Measurements from ENCODE around the gene LAD1.

GRCh38 chr1:201399018-201399351 lies at the start of gene LAD1:
- TF ChIP-seq POLR2AphosphoS5 (IDR thresholded peaks at IDR 0.05; ENCODE audit: low read depth, low read length) (no peak), CTCF (IDR thresholded peaks at IDR 0.05) (no peak), EZH2phosphoT487 (IDR thresholded peaks at IDR 0.05; ENCODE audit: borderline replicate concordance, low read depth) (no peak), GABPA (IDR thresholded peaks at IDR 0.05; ENCODE audit: low read depth) (no peak), CHD2 (IDR thresholded peaks at IDR 0.05; ENCODE audit: low read length, partially characterized antibody) (no peak), TAF1 (IDR thresholded peaks at IDR 0.05; ENCODE audit: borderline replicate concordance, low read depth, low read length) (no peak), RAD21 (IDR thresholded peaks at IDR 0.05; ENCODE audit: low read length) (no peak), EP300 (IDR thresholded peaks at IDR 0.05; ENCODE audit: borderline replicate concordance in 1 of 2, low read depth in 1 of 2, low read length in 1 of 2) (no peak), MAX (IDR thresholded peaks at IDR 0.05; ENCODE audit: low read depth) (no peak), NRF1 (IDR thresholded peaks at IDR 0.05; ENCODE audit: low read depth, low read length) (no peak), REST (IDR thresholded peaks at IDR 0.05; ENCODE audit: low read depth, low read length) (no peak), SMC3 (IDR thresholded peaks at IDR 0.05; ENCODE audit: low read depth, low read length) (no peak), ELF1 (IDR thresholded peaks at IDR 0.05) (no peak), JUND (IDR thresholded peaks at IDR 0.05) (no peak)

Data from SK-N-SH (cell line).